IMR-90 (cell line): ENCODE data around the gene RUSF1.

ENCODE experiments used
- CTCF ChIP-seq: conservative IDR thresholded peaks from 2 replicates; pipeline ENCODE4 v1.5.1; 2012; ENCODE audit warnings: mild to moderate bottlenecking, low read depth, low read length, improper control_type of control experiment
- ELK1 ChIP-seq: fragments of 150-350 bp; IDR thresholded peaks from 2 replicates; pipeline ENCODE4 v1.6.1; 2016; ENCODE audit warnings: low read depth, mild to moderate bottlenecking, low read length, moderate library complexity, borderline replicate concordance
- RFX5 ChIP-seq: IDR thresholded peaks from 2 replicates; pipeline ENCODE4 v1.8.0; 2012; ENCODE audit warnings: low read depth, mild to moderate bottlenecking, low read length, moderate library complexity

- TF ChIP-seq ELK1 (no peak), RFX5 (no peak), CTCF (no peak)
Measured at GRCh38 chr16:31513126-31513525, 4.9 kb upstream of the RUSF1 start.
